K562 (cell line): Measurements from ENCODE around the gene VWA7. TPM values are rescaled to one million over a fixed set of nuclear protein-coding genes. Genes with fewer than 3 reads are reported as not detected.

ENCODE experiments used
- BCL6 ChIP-seq: fragments of 250-450 bp; sonication (Bioruptor Pico); IDR thresholded peaks from 2 replicates; pipeline ENCODE4 v1.4.0; 2020
- BCOR ChIP-seq: fragments of 450-650 bp; IDR thresholded peaks from 2 replicates; pipeline ENCODE4 v1.6.1; 2016
- CHCHD3 ChIP-seq: fragments of 250-450 bp; sonication (Bioruptor Pico); IDR thresholded peaks from 2 replicates; pipeline ENCODE4 v2.1.2; 2022; ENCODE audit warnings: mild to moderate bottlenecking
- ERF ChIP-seq: fragments of 450-650 bp; formaldehyde crosslinking; IDR thresholded peaks from 2 replicates; pipeline ENCODE4 v1.4.0; 2020; ENCODE audit warnings: mild to moderate bottlenecking, mixed read lengths
- ESRRA ChIP-seq: fragments of 450-650 bp; IDR thresholded peaks from 2 replicates; pipeline ENCODE4 v1.6.1; 2014; ENCODE audit warnings: low read depth, mild to moderate bottlenecking, moderate library complexity, borderline replicate concordance
- IRF2 ChIP-seq: sonication (generic); formaldehyde crosslinking; IDR thresholded peaks from 2 replicates; pipeline ENCODE4 v1.8.1; 2022; ENCODE audit warnings: mild to moderate bottlenecking, missing genetic modification reagents
- JUNB ChIP-seq: fragments of 450-650 bp; formaldehyde crosslinking; conservative IDR thresholded peaks from 2 replicates; pipeline ENCODE4 v1.4.0; 2020; ENCODE audit warnings: mild to moderate bottlenecking
- KLF6 ChIP-seq: fragments of 250-450 bp; sonication (Bioruptor Pico); IDR thresholded peaks from 2 replicates; pipeline ENCODE4 v1.4.0; 2020; ENCODE audit warnings: mild to moderate bottlenecking, moderate library complexity, borderline replicate concordance
- NFIC ChIP-seq: fragments of 450-650 bp; IDR thresholded peaks from 2 replicates; pipeline ENCODE4 v1.6.1; 2017; ENCODE audit warnings: mild to moderate bottlenecking, inconsistent platforms
- NFYB ChIP-seq: IDR thresholded peaks from 2 replicates; pipeline ENCODE4 v1.6.1; 2011; ENCODE audit warnings: mild to moderate bottlenecking, moderate library complexity; ENCODE audit not compliant: insufficient read length; ENCODE audit errors: extremely low read depth
- ZNF174 ChIP-seq: fragments of 250-450 bp; sonication (Bioruptor Pico); IDR thresholded peaks from 2 replicates; pipeline ENCODE4 v1.4.0; 2020; ENCODE audit warnings: mild to moderate bottlenecking
- ZNF347 ChIP-seq: fragments of 450-650 bp; formaldehyde crosslinking; IDR thresholded peaks from 2 replicates; pipeline ENCODE4 v1.4.0; 2020; ENCODE audit warnings: low read depth, mild to moderate bottlenecking, moderate library complexity
- ZNF695 ChIP-seq: fragments of 450-650 bp; formaldehyde crosslinking; IDR thresholded peaks from 2 replicates; pipeline ENCODE4 v1.4.0; 2020; ENCODE audit warnings: mild to moderate bottlenecking, moderate library complexity
- ZNF830 ChIP-seq: fragments of 250-450 bp; sonication (Bioruptor Pico); IDR thresholded peaks from 2 replicates; pipeline ENCODE4 v1.5.0; 2021; ENCODE audit warnings: mild to moderate bottlenecking
- polyA plus RNA-seq, 8 experiments: library from polyadenylated mRNA; depleted of rRNA in 4 of 8; stranded (reverse) in 5 of 8; unstranded in 3 of 8; fragments of >200 nt; fragmentation: Nextera tagmentation in 2 of 8; fragmentation: Illumina TruSeq in 1 of 8; extraction: Ambion mirVana in 2 of 8; extraction: Trizol in 1 of 8; gene quantifications; 2 replicates each; pipeline versions ENCODE4 v1.2.1 to v1.2.3, GENCODE V29; 2011 to 2014; ENCODE audit warnings: inconsistent platforms in 1 of 8, missing spikeins in 1 of 8
- total RNA-seq, 7 experiments: library from RNA; depleted of rRNA in 6 of 7; stranded (reverse); fragments of >200 nt in 6 of 7; fragmentation: Illumina TruSeq in 2 of 7; extraction: Trizol in 2 of 7; gene quantifications; 2 replicates each; pipeline versions ENCODE4 v1.2.1 to v1.2.3, GENCODE V29; 2011 to 2021; ENCODE audit warnings: low replicate concordance in 1 of 7
- TF ChIP-seq, protein P1 (sequence below), 2 experiments: fragments of 450-650 bp in 1 of 2; sonication (generic) in 1 of 2; formaldehyde crosslinking; conservative IDR thresholded peaks; 2 replicates each; pipeline versions ENCODE4 v1.4.0 to v1.8.1; 2020 to 2022; ENCODE audit warnings: mild to moderate bottlenecking in 1 of 2, missing genetic modification reagents in 1 of 2
- TF ChIP-seq, protein P2 (sequence below): sonication (generic); formaldehyde crosslinking; IDR thresholded peaks from 2 replicates; pipeline ENCODE4 v1.8.0; 2023; ENCODE audit warnings: missing genetic modification reagents, mild to moderate bottlenecking, borderline replicate concordance
- TF ChIP-seq, protein P3 (sequence below): fragments of 450-650 bp; formaldehyde crosslinking; IDR thresholded peaks from 2 replicates; pipeline ENCODE4 v1.4.0; 2020; ENCODE audit warnings: mild to moderate bottlenecking, moderate library complexity
- TF ChIP-seq, protein P4 (sequence below): fragments of 450-650 bp; IDR thresholded peaks from 2 replicates; pipeline ENCODE4 v1.6.1; 2018; ENCODE audit warnings: mild to moderate bottlenecking, low read depth; ENCODE audit not compliant: partially characterized antibody

The VWA7 gene
- total and polyA plus RNA-seq, 9 of the 15 experiments (the other 6 are each of a cell fraction or from before 2014, with no cell fraction given), result 0.18 to 2.9 (median 0.95) TPM

DNA sequence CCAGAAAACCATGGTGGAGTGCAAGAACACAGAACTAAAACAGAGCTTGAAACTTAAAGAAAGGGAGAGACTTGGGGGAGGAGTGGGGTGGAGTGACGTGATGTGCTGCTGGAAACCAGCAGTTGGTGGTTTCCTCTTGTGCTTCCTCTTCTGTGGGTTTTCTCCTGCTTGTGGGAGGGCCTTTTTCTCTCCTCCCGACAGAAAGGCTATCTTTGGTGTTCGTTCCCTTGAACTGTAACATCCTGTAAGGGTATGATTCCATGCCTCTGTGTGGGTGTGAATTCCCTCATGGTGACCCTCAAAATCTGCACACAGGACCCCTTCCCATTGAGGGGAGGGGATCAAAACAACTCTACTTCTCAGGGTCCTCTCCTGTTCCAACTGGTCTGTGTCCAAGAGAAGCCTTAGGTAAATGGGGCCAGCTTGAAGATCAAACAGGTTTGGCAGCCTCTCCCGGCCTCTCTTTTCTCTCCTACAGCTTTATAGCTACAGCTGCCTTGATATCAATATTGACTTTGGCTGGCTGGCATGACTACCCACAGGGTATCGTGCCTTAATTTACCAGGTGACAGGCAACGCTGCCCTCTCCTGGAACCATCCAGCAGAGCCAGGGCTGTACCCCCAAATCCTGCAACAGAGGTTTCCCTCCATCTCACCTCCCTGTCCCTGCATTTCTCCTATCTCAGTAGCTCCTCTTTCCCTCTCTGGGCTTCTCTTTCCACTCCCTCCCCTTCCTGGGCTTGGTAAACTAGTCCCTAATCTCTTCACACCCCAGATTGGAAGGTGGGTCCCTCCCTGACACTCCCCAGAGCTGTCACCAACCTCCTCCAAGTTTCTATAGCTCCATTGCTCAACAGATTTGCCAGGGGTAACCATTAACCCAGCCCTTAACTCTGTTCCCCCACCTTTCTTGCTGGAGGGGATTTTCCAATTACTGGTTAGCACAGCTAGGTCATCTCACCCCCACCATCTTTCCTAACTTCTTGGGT, 38.8 kb downstream of the VWA7 start (continued):
- TF ChIP-seq ERF (CRISPR knock-in tag), result peak; percentile 39; the same call in 1 of the 2 replicates
- no peak for TF ChIP-seq NFYB
- no peak; the same call in 1 of the 2 replicates for TF ChIP-seq JUNB (CRISPR knock-in tag)
- TF ChIP-seq, protein P1, sequence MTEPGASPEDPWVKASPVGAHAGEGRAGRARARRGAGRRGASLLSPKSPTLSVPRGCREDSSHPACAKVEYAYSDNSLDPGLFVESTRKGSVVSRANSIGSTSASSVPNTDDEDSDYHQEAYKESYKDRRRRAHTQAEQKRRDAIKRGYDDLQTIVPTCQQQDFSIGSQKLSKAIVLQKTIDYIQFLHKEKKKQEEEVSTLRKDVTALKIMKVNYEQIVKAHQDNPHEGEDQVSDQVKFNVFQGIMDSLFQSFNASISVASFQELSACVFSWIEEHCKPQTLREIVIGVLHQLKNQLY (CRISPR knock-in tag; conservative IDR thresholded peaks at IDR 0.05), result no peak
- TF ChIP-seq NFIC, result no peak
- TF ChIP-seq, protein P2, sequence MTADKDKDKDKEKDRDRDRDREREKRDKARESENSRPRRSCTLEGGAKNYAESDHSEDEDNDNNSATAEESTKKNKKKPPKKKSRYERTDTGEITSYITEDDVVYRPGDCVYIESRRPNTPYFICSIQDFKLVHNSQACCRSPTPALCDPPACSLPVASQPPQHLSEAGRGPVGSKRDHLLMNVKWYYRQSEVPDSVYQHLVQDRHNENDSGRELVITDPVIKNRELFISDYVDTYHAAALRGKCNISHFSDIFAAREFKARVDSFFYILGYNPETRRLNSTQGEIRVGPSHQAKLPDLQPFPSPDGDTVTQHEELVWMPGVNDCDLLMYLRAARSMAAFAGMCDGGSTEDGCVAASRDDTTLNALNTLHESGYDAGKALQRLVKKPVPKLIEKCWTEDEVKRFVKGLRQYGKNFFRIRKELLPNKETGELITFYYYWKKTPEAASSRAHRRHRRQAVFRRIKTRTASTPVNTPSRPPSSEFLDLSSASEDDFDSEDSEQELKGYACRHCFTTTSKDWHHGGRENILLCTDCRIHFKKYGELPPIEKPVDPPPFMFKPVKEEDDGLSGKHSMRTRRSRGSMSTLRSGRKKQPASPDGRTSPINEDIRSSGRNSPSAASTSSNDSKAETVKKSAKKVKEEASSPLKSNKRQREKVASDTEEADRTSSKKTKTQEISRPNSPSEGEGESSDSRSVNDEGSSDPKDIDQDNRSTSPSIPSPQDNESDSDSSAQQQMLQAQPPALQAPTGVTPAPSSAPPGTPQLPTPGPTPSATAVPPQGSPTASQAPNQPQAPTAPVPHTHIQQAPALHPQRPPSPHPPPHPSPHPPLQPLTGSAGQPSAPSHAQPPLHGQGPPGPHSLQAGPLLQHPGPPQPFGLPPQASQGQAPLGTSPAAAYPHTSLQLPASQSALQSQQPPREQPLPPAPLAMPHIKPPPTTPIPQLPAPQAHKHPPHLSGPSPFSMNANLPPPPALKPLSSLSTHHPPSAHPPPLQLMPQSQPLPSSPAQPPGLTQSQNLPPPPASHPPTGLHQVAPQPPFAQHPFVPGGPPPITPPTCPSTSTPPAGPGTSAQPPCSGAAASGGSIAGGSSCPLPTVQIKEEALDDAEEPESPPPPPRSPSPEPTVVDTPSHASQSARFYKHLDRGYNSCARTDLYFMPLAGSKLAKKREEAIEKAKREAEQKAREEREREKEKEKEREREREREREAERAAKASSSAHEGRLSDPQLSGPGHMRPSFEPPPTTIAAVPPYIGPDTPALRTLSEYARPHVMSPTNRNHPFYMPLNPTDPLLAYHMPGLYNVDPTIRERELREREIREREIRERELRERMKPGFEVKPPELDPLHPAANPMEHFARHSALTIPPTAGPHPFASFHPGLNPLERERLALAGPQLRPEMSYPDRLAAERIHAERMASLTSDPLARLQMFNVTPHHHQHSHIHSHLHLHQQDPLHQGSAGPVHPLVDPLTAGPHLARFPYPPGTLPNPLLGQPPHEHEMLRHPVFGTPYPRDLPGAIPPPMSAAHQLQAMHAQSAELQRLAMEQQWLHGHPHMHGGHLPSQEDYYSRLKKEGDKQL, result no peak
- no peak; the same call in 1 of the 2 replicates for TF ChIP-seq ZNF830 (CRISPR knock-in tag)
- 0 out of 2 replicates have a peak, but pooled peaks have one; percentile 32 for TF ChIP-seq BCOR
- TF ChIP-seq, protein P3, sequence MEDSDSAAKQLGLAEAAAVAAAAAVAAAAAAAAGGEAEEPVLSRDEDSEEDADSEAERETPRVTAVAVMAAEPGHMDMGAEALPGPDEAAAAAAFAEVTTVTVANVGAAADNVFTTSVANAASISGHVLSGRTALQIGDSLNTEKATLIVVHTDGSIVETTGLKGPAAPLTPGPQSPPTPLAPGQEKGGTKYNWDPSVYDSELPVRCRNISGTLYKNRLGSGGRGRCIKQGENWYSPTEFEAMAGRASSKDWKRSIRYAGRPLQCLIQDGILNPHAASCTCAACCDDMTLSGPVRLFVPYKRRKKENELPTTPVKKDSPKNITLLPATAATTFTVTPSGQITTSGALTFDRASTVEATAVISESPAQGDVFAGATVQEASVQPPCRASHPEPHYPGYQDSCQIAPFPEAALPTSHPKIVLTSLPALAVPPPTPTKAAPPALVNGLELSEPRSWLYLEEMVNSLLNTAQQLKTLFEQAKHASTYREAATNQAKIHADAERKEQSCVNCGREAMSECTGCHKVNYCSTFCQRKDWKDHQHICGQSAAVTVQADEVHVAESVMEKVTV (CRISPR knock-in tag), result peak; percentile 4; the same call in 1 of the 2 replicates
- peak; percentile 5; the same call in 1 of the 2 replicates for TF ChIP-seq KLF6 (CRISPR knock-in tag)
- TF ChIP-seq ZNF174 (CRISPR knock-in tag), result 0 out of 2 replicates have a peak, but pooled peaks have one; percentile 49
- 0 out of 2 replicates have a peak, but pooled peaks have one; percentile 32 for TF ChIP-seq CHCHD3 (CRISPR knock-in tag)
- no peak for TF ChIP-seq ZNF695 (CRISPR knock-in tag)
- no peak for TF ChIP-seq IRF2 (CRISPR knock-in tag)
- peak; percentile 67; the same call in 1 of the 2 replicates for TF ChIP-seq BCL6 (CRISPR knock-in tag)
- no peak for TF ChIP-seq ZNF347 (CRISPR knock-in tag)
- TF ChIP-seq, protein P4, sequence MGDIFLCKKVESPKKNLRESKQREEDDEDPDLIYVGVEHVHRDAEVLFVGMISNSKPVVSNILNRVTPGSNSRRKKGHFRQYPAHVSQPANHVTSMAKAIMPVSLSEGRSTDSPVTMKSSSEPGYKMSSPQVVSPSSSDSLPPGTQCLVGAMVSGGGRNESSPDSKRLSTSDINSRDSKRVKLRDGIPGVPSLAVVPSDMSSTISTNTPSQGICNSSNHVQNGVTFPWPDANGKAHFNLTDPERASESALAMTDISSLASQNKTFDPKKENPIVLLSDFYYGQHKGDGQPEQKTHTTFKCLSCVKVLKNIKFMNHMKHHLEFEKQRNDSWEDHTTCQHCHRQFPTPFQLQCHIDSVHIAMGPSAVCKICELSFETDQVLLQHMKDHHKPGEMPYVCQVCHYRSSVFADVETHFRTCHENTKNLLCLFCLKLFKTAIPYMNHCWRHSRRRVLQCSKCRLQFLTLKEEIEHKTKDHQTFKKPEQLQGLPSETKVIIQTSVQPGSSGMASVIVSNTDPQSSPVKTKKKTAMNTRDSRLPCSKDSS, result no peak
- TF ChIP-seq ESRRA, result no peak
